NCI-H1694 treated with DMSO at 0.1 percent for 48 hours (cell line): ENCODE measurements around the gene PRKN.

ENCODE experiments used
- DNase-seq: peaks from one replicate; lab custom pipeline; 2025; lab: John Stamatoyannopoulos, UW

Gene PRKN

DNA sequence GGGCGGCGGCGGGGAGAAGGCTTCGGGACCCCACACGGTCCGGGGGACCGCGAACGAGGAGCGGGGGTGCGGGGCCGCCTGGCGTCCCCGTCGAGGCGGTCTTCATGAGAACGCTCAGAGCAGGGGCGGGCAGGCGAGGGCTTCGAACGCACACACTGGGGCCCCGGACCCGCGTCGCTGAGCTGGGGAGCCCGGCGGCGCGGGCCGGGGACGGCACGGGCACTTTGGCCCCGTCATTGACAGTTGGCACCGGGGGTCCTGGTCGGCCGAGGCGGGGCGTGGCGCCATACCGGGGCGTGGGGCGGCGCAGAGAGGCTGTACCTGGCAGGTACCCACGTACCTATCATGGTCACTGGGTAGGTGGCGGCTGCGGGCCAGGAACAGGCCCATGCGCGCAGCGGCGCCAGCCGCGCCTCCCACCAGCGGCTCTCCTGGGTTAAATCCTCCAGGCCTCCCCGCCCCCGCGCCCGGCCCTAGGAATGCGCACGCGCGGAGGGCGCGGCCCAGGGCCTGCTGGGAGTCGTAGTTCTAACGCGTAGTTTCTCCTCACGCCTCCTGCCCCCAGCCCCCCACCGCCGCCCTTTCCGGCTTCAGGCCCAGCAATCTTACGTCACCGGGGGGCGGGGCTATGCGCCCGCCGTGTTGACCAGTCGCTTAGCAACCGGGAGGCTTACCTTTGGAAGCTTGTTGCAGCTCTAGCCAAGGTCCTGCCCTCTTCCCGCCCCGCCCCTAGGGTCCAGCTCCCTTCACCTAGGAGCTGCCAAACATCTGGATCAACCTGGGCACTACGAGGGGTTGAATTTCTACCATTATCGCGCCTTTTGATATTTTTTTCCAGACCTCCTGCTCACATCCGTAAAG is at the start of gene PRKN, which contains the start of gene PACRG:
TSS of gene PRKN (minus strand) at position 445 of the 861 bp plus-strand sequence.
TSS of gene PACRG (plus strand) at position 653 of the 861 bp plus-strand sequence.
- DNase-seq = peak; percentile 86

DNA sequence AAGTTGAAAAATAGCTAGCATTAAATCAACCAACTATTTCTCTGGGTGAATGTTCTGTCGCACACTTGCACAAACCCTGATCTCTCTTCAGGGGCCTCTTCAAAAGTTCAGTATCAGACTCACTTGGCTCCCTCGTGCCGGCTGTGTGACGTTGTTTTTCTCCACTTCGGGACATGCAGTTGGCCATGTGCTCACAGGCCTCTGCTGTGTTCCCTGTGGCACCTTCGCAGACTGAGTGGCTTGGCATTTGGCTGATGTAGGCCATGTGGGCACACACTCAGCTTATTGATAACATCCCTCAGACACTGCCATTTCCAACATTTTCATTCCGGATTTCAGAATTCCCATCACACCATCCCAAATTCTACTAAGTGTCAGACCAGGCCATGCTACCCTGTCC is 49.5 kb upstream of the PRKN start:
- DNase-seq = no peak

DNA sequence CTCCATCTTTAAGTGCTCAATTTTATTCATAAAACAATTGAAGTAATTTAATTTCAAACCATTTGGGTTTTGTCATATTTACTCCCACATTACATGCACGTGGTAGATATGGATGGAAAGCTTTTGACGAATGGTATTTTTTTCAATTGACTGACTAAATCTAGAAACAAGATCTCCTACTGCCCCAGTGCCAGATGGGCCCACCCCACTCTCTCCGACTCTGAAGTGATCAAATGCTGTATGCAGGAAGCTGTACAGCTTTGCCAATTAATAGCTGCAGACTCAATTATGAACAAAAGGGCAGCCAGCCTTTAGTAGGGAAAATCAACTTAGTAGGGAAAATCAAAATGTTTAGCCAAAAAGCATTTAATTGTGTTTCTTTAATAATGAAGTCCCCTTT is 46.4 kb upstream of the PRKN start:
- DNase-seq = no peak

DNA sequence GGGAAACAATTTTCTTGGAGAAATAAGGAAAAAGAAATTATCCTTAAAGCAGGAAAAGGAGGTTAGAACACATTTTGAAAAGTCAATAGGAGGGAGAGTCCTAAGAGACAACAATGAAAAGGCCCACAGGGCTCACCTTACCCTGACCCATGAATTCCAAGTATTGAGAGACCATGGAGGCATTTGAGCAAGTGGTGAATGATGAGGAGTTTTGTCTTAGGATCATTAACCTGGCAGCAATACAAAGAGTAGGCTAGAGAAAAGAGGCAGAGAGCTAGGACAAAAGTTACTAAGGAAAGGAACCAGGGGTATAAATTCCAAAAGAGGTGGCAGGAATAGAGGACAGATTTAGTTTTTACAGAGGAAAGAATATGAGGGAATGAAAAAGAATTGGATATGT is 44.9 kb upstream of the PRKN start:
- DNase-seq = no peak

DNA sequence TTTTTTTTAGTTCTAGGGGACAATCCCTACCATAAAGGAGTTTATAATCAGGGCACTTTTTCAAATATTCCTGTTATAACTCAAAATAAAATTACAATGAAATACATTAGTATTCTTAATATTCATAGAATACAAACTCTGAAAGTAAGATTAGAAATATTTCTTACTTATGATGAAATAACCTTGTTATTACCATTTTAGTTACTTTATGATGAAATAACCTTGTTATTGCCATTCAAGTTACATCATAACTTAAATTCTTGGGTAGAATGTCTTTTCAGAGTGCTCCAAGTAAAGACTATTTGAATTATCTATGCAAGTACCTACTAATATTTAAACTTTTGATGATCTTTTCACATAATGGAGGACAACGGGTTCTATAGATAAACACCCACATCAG is 43.4 kb upstream of the PRKN start:
- no peak for DNase-seq

DNA sequence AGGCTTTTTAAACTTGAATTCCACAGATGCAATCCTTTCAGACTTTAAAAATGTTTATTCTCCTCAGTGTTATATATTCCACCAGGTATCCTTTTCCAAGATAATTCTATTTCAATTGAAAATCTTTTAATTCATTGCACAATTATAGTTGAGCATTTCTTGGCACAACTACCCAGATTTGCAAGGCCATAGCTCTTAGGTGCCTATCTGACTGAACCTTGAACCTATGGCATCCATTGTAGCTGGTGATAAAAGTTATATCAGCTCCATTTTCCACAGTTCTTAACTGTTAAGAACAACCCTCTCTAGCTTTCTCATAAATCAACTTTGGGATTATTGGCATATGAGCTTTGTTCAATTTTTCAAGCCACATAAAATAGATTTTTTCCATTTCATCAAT is 42.6 kb upstream of the PRKN start:
- DNase-seq = no peak

DNA sequence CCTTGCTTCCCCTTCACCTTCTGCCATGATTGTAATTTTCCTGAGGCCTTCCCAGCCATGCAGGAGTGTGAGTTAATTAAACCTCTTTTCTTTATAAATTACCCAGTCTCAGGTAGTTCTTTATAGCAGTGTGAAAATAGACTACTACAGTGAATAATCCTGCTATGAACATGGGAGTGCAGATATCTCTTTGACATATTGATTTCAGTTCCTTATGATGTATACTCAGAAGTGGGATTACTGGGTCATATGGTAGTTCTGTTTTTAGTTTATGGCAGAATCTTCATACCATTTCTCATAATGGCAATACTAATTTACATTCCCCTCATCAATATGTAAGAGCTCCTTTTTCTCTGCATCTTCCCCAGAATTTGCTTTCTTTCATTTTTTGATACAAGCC is 26.2 kb upstream of the PRKN start:
- DNase-seq = no peak

DNA sequence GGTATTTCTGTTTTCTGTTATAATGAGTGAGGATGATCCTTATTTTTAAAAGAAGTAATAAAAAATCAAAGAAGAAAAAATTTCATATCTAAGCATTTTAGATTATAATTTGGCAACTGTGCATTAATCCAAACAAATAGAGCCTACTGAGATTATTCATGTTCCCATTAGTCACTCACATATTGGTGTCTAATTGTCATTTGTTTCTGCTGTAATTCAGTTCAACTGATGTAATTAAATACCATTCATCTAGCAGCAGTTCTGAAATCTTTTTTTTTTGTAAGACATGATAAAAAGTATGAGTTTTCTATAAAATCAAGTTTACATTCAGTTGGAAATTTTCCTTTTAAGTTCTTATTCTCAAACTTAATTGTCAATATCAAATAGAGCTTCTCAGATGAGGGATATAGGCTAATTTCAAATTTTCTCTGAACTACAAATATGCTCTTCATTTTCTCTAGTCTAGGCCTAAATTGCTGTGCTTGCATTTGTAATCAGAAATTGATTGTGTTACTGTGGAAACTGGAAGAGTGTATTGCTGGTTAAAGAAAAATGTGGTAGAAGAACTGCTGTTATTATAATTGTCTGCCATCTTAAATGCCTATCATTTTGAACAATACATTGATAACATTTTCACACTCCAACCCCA is 23.8 kb upstream of the PRKN start:
- DNase-seq = no peak

DNA sequence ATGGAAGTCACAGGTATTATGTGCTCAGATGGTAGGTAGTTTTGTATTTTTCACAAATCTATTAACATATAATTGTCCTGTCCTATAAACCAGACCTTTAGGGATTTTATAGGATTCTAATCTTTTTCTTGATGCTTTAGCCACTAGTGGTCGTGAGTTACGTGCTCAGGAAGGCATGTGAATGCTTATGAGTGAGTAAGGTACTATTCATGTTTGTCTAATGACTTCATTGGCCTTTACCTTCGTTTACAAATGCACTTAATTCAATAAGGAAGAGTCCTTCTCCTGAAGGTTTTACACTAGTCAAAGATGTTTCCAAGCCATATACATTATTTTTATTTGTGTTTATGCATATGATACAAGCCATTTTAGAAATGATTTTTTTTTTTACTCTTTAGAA is 23.2 kb upstream of the PRKN start:
- no peak for DNase-seq

DNA sequence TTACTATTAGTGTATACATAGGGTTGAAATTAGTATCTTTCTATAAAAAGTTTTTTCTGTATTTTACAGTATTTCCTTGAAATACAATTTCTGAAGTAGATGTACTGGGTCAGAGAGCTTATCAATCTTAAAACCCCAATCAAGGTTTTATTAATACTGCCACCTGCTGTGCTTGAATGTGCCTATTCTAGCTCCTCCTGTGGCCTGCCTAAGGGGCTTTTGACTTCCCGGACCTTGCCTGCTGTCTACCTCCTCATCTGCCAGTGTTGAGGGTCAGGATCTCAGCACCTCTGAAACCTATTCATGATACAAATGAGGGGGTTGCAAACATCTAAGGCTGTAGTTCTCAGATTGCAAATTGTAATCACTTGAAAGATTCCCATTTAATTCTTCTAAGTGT is 9.4 kb upstream of the PRKN start:
- no peak for DNase-seq

DNA sequence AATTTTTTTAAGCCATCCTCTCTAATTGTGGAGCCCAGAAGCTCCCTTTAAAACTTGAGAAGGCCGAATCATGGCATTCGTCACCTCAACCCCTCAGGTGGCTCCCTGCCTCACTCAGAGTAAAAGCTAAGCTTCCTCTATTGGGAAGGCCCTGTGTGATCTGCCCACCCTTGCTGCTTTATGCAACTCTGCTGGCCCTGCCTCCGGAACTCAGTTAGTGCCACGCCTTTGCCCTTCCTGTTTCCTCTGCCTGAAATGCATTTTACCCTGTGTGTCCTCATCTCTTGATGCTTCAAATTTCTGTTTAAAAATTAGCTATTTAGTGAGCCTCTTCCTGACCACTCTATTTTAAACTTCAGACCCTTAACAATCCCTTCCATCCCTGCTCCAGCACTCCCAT is 5.9 kb upstream of the PRKN start:
- DNase-seq = no peak

DNA sequence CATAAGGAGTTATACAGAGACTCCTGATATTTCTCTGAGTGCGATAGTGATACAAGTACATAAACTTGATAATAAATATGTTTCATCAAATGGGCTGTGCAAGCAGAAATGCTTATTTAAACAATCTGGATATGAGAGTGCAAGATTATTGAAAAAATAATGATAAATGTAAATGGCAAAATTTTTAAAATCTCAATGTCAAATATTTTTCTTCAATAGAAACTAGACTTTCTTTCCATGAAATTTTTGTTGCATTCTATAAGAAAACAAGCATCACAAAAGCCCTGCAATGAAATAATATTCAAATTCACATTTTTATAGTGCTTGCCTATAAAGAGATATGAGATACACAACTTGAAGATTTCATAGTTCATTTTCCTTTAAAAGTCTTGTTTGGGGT is 2.9 kb upstream of the PRKN start:
- no peak for DNase-seq

DNA sequence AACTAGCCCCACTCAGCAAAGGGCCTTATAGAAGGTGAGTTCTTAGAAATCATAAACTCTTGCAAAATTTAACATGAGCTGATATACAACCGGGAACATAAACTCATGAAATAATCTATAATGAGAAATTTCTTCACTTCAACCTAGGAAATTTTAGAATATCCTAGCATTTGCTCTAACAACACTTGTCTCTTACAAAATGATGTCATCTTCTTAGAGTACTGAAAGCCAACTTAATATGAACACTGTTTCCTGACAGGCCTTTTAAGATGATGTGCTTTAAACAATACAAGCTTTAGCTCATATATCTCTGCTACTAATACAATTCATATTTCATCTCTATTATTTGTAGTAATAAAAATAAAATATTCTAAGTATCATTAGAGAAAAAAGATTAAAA is 1.1 kb upstream of the PRKN start:
- no peak for DNase-seq

DNA sequence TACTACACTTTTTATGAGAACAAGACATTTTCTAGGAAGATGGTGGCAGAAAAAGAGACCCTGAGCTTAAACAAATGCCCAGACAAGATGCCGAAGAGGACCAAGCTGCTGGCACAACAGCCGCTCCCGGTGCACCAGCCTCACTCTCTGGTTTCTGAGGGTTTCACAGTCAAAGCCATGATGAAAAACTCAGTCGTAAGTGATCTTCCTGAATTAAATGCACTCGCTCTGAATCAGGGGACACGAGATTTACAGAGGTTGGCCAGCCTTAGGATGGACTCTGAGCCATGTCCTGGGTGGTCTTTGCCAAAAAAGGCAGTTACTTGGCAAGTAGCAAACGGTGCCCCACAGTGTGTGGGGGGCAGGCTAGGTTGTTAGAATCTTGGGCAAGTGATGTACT is 631 bp upstream of the PRKN start:
- DNase-seq = no peak

DNA sequence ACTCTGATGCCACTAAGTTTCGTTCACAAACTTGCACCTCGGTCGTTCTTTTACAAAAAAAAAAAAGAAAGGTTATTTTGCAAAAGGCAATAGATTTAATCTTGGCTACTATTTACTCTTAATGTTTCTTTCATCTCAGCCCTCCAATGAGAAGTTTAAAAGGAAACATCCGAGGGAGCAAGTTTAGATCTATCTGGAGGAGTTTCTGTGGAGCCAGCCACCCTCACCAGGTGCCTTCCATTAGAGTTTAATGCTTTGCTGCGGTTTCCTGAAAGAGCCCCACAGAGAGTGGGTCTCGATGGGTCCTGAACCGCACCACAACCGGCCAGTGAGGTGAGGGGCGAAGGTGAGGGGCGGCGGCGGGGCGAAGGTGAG is 632 bp downstream of the PRKN start:
- DNase-seq = no peak

DNA sequence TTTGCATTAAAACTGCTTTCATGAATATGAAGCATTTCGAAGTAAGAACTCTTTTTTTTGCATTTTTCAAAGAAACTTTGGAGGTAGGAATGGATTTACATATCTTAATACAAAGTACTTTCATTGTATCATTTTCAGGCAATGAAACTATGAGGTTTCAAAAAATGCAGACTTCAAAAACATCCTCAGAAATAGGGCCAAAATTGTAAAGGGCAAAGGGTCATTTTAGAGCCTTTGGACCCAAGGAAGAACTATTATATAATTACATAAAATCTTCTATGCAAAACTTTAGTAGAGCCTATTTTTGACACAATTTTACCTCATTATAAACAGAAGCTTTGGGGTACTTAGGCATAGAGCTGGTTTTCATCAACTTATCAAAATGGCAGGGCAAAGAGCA is 4.9 kb downstream of the PRKN start:
- no peak for DNase-seq

DNA sequence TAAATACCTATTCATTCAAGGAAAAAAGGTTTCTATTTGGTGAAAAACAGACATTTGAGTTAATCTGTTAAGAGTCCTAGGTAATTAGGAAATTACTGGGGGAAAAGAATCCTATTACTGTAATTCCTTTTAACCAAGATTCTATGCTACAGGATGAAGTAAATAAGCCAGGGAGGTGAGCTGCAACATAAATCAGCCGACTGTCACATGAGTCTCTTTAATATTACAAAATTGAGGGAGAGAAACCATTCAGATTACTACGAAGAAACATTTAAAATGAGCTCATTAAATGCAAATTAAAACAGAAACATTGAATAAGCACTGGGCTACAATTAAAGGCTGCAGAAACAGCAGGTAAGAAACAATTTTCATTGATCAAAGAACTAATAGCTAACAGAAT is 5.3 kb downstream of the PRKN start:
- no peak for DNase-seq

DNA sequence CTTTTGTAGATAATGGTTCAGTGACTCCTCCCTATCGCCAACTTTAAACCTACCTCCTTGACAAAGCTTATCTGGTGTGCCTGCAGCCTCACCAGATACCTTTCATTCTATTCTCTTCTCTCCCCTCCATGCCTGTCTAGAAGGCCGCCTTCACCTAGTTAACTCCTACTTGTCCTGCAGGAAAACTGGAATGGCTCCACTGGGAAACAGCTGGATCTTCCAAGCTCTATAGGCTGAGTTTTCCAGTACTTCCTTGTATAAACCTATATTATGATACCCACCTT is 6.2 kb downstream of the PRKN start:
- no peak for DNase-seq

DNA sequence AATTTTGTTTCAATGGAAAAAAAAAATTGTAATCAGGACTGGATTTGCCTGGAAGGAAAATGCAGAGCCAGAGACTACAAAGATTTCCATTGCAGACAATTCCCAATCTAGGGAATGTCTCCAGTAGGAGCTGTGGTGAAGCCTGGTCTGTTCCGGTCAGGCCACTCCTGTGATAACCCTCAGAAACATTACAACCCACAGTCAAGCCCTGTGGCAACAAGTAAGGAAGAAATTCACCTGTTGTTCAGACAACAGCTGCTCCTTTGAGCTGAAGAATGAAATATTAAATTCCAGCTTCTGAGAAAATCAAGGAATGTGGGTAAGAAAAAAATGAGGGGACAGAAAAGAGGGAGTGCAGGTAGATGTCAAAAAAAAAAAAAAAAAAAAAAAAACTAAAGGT is 8.0 kb downstream of the PRKN start:
- DNase-seq = no peak

DNA sequence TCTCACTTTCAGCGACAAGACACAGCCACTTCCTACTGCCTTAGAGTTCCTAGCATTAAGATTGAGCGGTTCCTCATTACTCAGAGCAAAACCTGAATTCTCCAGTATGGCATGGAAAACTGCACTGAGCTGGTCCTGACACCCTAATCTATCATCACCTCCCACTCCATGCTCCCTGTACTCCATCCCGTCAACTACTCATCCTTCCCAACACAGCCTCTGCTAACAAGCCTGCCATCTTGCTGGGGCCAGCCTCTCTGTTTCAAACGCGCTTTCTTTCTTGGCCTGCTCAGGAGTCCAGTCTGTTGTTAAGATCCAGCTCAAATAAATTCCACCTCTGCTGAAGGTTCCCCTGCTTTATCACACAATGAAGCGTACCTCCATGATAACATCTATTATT is 12.0 kb downstream of the PRKN start:
- no peak for DNase-seq

DNA sequence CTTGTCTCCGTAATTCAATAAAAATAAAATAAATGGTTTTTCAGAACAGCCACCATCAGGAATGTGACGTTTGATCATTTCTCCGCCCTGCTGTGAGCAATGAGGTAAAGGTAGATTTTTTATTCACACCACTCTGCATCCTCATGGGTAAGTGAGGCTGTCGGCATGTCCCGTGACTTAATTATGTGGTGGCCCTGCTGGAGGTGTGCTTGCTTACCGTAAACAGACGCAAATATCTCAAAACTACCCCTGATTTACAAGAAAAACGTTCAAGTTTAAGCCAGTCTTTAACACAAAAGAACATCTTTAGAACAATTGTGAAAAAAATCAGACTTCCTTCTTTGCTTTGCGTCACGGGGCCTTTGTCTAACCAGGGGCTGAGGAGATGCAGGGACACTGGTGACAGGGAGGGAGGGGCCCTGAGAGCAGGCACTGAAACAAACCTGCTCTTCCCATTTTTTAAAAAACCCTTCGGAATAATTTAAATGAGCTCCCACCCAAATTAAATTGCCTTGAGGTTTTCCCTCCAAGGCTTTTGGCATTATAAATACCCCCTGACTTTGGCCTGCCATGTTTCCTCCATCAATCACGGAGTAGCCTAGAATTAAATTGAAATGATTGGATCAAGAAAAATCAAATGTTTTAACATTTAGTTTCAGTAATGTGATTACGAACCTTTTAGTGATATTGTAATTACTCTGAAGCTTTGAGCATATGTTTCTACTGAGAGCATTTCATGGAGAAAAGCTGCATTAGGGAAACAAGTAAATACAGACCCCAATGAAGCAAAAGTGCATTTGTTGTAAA is 13.4 kb downstream of the PRKN start:
- DNase-seq = no peak

DNA sequence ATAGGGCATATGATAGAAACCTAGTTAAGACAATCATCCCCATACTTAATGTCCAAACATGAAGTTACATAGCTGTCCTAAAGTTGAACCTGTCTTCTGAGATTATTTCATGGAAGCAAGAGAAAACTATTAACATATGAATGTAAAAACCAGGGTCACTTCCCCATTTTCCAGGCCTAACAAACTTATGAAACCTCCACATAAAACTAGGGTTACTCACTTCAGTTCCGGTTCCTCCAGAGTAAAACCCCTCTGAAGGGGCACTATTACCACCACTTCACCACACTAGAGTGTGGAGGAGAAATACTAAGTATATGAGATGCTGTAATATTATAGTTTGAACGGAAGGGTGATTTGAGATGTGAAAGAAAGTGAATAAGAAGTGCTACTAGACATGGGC is 14.9 kb downstream of the PRKN start:
- DNase-seq = no peak

DNA sequence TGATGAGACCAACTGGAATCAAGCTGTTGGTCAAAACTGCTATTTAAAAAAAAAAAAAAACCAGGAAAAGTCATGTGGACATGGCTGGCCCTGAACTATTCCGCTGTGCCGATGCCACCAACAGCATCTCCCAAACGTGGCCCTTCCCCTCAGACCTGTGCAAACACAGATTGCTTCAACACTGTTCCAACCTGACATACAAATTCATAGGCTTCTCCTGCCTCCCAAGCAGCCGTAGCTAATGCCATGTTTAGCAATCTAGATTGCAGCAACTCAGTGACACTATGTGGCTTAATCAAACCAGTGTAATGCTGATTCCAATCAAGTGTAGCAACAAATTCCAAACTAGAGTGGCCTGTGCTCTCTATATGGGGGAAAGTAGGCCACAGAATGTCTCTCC is 16.2 kb downstream of the PRKN start:
- DNase-seq = no peak
